ENCODE data around the gene P2RX6.
A peak's percentile ranks its signal among the peaks of the same experiment; 100 is the strongest.
"Not testable (repeated sequence)": the region's sequence is repeated elsewhere in the genome, so short reads cannot be mapped to it uniquely, and the experiment has no call there.

The P2RX6 gene

DNA sequence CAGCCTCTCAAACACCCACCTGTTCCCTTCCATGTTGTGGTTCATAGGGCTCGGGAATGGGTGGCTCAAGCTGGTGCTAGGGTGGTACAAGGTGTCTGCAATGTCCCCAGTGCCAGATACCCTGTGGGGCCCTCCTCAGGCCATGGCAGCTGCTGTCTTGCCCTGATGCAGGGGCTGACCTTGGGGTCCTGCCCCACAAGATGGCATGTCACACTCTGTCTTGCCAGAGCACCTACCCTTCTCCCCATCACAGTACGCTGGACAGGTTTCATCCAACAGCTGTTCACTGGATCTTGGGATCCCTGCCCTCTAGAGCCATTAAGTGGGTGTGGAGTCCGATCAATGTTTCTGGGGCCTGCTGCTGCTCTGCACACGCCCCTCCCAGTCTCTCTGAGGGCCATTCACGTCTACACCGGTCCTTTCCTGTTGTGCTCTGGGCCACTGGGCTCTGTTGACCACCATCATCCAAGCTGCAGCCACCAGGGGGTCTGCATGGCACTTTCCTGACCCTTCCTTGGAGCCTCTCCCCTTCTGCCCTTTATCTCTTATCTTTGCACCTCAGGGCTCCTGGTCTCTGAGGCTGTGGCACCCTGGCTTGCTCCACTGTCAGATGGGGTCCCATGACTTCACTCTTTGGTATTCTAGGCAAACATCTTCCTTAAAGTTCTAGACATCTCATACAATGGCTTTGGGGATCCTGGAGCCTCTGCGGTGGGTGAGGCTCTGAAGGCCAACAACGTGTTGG, 37.9 kb downstream of the P2RX6 start:
- DNase-seq (ENCODE audit: low read depth): no peak

DNA sequence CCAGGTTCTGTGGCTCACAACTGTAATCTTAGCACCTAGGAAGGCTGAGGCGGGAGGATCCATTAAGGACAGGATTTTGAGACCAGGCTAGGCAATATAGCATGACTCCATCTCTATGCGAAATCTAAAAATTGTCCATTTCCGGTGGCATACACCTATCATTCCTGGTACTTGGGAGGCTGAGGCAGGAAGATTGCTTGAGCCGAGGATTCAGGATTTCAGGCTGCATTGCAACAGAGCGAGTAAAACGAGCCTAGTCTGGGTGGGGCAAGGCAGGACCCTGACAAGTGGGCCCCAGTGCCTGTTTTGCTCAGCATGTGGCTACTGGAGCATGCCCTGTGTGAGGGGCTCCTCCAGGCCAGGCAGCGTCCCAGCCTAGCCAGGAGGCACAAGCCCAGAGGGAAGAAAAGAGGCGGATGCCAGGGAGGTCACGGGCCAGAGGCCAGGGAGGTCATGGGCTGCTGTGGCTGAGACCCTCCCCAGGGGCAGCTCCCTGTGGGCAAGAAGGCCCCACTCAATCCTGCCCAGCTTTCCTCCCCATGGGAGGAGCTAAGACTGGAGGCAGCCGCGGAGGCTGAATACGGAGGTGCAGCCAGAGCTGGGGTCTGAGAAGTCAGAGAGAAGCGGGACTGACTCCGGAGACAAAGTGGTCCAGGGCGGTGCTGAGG, 39.2 kb downstream of the P2RX6 start:
- no peak for DNase-seq (ENCODE audit: low read depth)

DNA sequence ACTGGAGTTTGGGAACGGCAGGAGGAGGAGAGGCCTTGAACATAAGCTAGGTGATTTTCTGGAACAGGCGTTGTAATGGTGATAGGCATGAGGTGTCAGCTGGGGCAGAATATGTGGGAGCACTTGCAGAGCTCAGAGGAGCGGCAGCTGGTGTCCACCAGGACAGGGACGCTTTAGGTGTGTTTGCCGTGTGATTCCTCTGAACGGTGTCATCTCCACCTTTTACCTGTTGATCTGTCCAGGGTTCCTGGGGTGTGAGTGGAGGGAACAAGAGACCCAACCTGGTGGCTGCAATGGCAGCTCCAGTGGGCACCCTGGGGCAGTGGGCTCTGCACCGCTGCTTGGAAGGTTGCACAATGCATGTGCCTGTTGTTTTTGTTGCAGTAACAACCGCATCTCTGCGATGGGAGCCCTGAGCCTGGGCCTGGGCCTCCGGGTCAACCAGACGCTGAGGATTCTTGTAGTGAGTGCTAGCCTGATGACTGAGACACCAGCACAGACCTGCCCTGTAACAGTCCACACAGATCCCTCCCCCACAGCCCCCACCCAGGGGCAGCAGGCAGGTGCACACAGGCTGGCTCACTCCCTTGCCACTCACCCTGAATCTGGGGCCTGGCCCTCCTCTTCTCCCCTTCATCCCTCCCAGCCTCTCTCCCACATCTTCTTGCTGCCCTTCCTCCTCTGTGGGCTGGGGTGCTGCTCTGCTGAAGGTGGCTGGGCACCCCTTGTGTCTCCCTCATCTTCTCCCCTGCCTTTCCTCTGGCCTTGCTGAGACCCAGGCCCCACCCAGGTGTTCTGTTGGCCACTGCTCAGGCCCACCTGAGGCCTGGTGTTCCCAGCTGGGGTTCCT, 40.0 kb downstream of the P2RX6 start:
- no peak for DNase-seq (ENCODE audit: low read depth)

DNA sequence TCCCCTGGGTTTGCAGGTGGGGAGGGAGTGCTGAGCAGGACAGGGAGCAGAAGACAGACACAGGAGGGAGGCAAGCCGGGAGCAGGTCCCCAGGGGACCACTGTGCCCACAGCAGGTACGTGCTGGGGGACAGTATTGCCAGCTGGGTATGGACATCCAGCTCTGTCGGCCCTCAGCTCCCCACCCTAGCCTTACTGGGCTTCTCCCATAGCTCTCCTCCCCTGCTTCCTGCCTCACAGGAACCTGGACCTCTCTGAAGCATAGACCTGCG, 40.5 kb downstream of the P2RX6 start:
- DNase-seq (ENCODE audit: low read depth): no peak

DNA sequence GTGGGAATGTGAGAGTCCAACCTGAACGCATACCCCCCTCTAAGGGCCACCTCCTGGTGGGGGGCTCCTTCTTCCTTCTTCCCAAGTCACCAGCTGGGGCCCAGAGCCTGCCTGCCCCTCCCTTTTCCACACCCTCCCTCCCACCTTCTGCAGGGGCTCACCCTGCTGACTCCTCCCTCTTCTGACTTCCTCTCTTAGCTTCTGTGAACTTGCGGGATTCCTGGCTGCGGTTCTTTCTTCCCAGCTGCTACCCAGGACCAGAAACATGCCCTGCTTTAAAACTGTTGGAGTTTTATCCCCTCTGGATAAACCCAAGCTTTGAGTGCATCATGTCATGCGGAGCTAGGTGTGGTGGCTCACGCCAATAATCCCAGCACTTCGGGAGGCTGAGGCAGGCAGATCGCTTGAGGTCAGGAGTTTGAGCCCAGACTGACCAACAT, 40.9 kb downstream of the P2RX6 start:
- DNase-seq (ENCODE audit: low read depth): no peak

DNA sequence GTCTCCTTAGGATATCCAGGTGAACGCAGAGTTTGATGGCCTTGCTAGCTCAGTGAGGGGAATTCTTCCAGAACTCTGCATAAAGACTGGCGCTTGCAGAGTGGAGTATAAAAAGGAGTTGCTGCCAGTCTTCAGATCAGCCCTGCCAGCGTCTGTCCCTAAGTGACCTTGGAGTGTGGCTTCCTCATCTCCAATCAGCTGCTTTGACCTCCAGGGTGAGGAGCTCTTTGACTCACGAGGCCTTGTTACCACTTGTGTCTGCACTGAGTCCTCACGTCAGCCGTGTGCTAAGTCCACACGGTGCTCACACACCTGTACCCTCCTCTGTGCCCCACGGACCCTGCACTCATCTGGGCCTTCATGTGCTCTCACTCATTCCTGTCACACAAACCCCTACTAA, 45.4 kb downstream of the P2RX6 start:
- not testable (repeated sequence) for DNase-seq (ENCODE audit: low read depth)

DNA sequence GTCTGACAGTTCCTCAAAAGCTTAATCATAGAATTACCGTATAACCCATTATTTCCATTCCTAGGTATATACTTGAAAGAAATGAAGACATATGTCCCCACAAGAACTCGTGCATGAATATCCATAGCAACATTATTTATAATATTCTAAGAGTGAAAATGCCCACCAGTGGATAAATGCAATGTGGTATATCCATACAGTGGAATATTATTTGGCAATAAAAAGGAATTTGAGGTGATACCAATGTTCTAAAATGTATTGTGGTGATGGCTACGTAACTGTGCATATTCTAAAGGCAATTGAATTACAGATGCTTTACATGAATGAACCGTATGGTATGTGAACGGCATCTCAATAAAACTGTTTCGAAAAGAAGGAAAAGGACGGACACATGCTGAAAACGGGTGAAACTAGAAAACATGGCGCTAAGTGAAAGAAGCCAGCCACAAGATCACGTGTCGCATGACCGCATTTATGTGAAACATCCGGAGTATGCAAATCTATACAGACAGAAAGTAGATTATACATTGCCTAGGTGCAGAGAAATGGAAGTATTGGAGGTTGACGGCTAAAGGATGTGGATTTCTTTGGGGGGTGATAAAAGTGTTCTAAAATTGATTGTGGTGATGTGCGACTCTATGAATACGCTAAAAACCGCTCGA, 46.8 kb downstream of the P2RX6 start:
- not testable (repeated sequence) for DNase-seq (ENCODE audit: low read depth)

DNA sequence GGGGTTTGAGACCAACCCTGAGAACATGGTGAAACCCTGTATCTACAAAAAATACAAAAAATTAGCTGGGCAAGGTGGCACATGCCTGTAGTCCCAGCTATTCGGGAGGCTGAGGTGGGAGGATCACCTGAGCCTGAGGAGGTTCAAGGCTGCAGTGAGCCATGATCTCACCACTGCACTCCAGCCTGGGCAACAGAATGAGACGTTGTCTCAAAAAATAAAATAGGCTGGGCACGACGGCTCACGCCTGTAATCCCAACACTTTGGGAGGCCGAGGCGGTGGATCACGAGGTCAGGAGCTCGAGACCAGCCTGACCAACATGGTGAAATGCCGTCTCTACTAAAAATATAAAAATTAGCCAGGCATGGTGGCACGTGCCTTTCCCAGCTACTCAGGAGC, 49.5 kb downstream of the P2RX6 start:
- DNase-seq (ENCODE audit: low read depth): not testable (repeated sequence)

DNA sequence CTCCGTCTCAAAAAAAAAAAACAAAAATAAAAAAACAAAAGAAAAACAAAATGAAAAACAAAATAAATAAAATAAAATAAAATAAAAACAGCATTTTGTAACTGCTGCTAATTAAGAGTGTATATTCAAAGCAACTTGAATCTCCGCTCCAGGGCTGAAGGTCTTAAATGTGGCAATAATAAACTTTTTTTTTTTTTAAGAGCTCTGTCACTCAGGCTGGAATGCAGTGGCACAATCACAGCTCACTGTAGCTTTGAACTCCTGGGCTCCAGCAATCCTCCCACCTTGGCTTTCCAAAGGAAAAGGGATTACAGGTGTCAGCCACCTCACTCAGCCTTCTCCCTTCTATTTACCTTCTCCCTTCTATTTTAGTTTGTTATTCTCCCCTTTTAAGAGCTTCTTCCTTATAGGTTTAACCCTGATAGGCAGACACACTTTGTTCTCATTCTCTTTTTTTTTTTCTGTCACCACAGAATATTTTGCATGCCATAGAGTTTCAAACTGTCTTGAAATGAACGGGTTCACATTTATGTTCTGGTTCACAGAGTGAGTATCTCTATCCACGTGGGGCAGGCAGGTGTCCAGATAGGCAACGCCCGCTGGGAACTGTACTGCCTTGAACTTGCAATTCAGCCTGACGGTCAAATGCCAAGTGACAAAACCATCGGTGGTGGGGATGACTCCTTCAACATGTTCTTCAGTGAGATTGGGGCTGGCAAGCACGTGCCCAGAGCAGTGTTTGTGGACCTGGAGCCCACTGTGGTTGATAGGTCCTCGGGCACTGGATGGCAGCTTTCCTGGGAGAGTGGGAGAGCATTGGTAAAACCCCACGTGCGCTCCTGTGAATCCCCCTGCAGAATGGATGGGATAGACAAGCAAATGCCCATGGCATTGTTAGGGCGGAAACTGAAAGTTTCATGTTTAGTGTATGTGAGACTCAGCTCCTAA, 50.2 kb downstream of the P2RX6 start:
- no peak for DNase-seq (ENCODE audit: low read depth)

DNA sequence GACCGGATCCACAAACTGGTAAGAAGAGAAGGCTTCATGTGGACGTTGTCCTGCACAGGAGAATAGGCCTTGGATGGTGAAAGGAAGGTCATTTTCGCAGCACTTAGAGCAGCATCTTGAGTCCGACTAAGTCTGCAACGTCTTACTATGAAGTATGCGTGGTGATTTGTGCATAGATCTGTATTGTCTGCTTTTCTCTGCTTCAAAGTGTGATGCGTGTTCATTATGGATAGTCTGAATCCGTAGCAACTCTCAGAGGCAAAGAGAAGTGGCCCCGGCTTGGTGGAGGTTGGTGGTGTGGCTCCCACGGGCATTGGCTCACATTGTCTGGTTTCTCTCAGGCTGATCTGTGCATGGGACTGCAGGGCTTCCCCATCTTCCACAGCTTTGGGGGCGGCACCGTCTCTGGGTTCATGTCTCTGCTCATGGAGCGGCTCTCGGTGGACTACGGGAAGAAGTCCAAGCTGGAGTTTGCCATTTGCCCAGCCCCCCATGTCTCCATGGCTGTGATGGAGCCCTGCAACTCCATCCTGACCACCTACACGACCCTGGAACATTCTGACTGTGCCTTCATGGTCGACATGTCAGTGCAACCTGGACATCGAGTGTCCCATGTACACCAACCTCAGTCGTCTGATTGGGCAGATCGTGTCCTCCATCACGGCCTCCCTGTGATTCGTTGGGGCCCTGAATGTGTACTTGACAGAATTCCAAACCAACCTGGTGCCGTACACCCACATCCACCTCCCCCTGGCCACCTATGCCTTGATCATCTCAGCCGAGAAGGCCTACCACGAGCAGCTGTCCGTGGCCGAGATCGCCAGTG, 52.3 kb downstream of the P2RX6 start:
- no peak for DNase-seq (ENCODE audit: low read depth)

DNA sequence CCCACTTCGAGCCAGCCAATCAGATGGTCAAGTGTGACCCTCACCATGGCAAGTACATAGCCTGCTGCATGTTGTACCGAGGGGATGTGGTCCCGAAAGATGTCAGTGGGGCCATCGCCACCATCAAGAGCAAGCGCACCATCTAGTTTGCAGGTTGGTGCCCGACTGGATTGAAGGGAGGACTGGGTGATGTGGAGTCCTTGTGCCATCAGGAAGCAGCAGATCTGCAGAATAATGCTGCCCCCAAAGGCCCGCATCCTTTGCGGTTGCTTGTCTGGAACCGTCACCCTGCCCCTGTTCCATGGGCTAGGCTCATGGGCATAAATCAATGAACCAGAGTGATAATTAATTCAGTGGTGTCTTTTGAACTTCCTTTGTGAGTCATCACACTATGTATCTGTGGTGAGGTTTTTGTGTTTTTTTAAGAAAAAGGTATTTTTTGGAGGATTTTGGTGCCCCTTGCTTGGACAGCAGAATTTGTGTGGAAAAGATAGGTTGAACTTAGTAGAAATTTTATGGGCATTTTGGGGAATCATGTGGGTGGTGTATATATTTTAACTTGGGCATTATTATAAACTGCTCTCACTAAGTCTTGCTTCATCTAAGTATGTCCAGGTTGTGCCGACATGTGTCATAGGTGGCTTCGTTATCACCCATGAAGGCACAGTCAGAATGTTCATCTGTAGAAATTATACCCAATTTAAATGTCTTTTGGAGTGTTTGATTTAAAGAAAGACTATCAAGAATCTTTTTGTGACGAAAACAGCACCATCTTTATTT, 53.1 kb downstream of the P2RX6 start:
- DNase-seq (ENCODE audit: low read depth): no peak

DNA sequence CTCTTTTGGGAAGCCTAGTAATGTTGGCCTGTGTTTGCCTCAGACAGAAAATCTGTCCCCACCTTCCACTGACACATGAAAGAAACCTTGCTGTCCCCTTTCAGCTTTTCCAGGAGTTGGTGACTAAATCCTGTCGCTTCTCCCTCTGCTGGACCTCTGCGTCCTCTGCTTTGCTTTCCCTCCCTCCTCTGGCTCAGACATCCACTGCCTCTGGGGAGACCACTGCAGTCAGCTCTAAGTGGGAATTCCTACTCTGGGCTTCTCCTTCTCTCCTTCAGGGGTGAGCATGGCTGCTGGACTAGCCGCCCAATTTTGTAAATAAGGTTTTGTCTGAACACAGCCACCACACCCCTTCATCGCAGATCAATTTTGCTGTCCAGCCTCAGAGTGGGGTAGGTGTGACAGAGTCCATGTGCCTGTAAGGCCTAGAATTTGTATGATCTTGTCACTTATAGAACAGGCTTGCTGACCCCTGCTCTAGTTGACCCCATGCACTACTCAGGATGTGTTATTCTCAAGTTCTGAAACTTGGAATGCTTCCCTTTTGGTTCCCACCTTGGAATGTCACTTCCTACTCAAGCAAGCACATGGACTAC, 53.8 kb downstream of the P2RX6 start:
- no peak for DNase-seq (ENCODE audit: low read depth)

DNA sequence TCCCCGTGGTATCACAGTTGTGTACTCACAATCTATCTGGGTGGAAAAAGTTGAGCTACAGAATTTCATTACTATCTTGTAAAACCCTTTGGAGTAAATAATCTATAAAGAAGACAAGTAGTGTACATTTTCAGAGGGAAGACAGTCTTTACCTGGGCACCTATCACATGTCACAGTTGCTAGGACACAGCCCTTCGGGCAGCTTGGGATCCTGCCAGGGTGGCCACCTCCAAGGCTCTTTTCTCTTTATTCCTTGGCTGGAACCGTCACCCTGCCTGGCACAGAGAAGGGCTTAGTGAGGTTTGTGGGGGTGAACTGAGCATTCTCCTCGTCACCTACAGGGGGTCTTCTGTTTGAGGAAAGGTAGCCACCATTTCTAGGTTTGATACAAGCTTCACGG, 54.4 kb downstream of the P2RX6 start:
- DNase-seq (ENCODE audit: low read depth): no peak

DNA sequence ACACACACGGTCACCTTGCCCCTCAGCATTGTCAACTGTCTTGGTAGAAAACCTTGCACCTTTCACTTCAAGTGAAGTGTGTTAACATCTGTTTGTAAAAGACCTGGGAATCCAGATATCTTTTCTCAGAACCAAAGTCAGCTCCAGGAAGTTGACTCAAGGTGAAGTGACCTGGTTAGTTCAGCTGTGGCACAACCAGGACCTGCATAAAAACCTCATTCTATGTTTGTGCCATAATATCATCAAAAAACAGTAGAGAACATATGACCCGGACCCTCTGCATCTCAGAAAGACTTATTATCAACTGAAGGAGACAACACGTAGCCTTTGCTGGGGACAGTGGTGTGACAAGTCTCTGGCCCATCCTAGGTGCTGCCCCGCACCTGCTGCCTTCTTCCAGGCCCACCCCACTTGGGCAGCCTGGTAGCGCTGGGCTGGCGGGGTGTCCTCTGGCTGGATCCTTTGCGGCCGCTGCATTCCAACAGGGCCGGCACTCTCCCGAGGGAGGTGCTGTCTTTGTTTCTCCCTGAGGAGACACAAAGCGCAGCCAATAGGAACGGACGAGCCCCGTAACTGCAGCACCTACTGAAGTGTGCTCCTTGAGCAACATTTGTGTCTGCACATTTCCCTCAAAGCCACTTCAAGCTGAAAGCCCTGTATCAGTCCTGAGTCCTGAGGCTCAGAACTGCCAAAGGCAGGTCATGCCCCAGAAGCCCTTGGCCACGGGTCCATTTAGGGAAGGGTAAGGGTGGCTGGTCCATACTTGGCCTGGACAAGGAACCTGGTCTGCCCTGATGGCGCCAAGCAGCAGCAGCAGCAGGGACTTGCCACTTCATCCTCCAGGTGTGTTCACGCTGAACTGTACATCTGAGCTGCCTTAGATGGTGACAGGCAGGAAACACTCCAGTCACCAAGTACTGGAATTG, 56.0 kb downstream of the P2RX6 start:
- DNase-seq (ENCODE audit: low read depth): no peak

DNA sequence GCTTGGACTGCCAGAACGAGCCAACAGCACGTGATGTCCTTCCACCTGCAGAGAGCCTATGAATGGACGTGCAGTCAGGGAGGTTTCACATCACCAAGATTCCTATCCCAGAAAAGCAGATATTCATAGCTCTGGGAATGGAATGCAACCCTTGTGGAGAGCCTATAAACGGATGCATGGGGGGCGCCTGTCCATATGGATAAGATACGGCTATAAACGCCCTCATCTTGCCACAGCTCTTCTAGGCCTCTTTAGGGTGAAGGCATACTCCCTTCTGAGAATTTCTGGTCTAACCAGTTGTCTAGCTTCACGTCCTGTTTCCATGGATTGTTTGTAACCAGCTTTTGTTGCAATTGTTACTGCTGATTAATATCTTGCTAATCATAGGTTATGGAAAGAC, 56.8 kb downstream of the P2RX6 start:
- not testable (repeated sequence) for DNase-seq (ENCODE audit: low read depth)

DNA sequence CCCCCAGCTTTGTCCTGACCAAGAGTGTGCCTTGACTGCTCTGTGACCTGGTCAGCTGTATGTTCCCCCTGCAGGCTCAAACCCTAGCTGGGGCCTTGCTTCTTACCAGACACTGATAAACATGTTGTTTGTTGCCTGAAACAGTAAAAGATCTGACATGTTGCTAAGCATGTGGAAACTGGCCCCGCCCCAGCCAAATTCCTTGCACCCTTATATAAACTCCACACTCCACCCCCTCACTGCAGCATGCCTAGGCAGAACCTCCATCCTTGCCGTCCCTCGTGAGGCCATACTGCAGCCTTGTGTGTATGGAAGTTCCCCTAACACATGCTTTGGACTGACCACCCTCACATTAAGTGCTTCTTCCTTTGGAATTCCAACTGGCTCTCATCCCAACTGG, 58.1 kb downstream of the P2RX6 start:
- DNase-seq (ENCODE audit: low read depth): no peak

DNA sequence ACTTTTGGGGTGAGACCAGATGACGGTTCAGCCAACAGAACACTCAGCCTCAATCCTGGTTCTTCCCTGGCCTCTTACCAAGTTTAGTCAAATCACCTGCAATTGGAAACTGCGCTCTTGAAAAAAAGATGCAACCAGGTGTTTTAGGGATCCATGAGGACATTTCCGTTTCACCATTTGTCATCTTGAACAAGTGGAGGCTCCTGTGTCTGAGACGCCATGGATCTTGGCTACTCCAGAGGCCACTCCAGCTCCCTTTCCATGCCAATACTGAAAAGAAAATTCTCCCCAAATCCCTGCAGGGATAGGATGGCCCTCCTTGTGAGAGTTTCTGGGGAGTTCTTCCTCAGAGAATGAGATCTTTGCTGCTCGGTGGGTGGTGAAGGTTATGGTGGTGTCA, 58.5 kb downstream of the P2RX6 start:
- DNase-seq (ENCODE audit: low read depth): no peak

DNA sequence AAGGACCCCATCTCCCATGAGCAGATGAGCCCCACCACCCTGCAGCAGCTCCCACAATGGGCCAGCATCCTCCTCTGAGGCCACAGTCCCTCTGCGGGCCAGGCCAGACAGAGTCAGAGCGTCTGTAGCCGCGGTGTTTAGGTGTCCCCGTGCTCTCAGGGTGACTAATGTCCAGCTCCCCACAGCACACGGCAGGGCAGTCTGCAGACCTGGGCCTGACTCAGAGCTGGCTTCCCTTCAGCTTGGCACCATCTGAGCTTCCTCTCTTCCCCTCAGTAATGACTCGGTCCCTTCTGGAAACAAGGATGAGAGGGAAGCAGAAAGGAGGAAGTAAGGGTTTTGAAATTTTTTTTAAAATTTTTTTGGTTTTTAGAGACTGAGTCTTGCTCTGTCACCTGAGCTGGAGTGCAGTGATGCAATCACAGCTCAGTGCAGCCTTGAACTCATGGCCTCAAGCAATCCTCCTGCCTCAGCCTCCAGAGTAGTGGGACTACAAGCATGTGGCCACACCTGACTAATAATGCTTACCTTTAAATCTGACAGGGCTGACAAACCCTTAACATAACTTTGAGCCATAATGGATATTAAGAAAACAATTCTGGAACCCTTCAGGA, 59.2 kb downstream of the P2RX6 start:
- DNase-seq (ENCODE audit: low read depth): peak; percentile 55
